BE2C (cell line): ENCODE results near the gene PLAU.

Experiments used
- DNase-seq: peaks from one replicate; pipeline ENCODE4 v3.0.0-alpha.2; 2020
- H3K27me3 ChIP-seq: fragments of 250-450 bp; sonication (Bioruptor Pico); 2 replicates; pipeline ENCODE4 v1.5.1; 2020; ENCODE audit warnings: mild to moderate bottlenecking
- H3K36me3 ChIP-seq: fragments of 250-450 bp; sonication (Bioruptor Pico); 2 replicates; pipeline ENCODE4 v1.5.1; 2020; ENCODE audit warnings: mild to moderate bottlenecking
- H3K4me1 ChIP-seq: fragments of 250-450 bp; sonication (Bioruptor Pico); 2 replicates; pipeline ENCODE4 v1.5.1; 2020
- H3K4me3 ChIP-seq: 2 replicates; pipeline ENCODE4 v1.5.1; 2011; ENCODE audit warnings: low read depth, low read length
- H3K9me3 ChIP-seq: fragments of 250-450 bp; sonication (Bioruptor Pico); 2 replicates; pipeline ENCODE4 v1.5.1; 2020
- CTCF ChIP-seq: IDR thresholded peaks from 2 replicates; pipeline ENCODE4 v1.5.1; 2012; ENCODE audit warnings: mild to moderate bottlenecking, low read depth, low read length

Gene PLAU

GRCh38 chr10:73937333-73938043, 26.6 kb downstream of the PLAU start:
- Histone ChIP-seq H3K27me3 (no peaks in the 10 kb centered on the region), H3K9me3 (no peaks in the 10 kb centered on the region), H3K4me3 (no peak overlapping the region), H3K36me3 (no peaks in the 10 kb centered on the region), H3K4me1 (no peaks in the 10 kb centered on the region)
- no peak for DNase-seq
- TF ChIP-seq CTCF = no peak

- H3K4me3 ChIP-seq = peak overlapping the region; percentile 51
- no peaks in the 10 kb centered on the region for H3K4me1 ChIP-seq
- no peaks in the 10 kb centered on the region; the same call in 1 of the 2 replicates for H3K9me3 ChIP-seq
- no peaks in the 10 kb centered on the region for H3K27me3 ChIP-seq
- peak; percentile 81 for DNase-seq
- no peaks in the 10 kb centered on the region for H3K36me3 ChIP-seq
- TF ChIP-seq CTCF = peak; percentile 85
Observed at GRCh38 chr10:73940634-73941221, 29.8 kb downstream of the PLAU start.

- DNase-seq = no peak
- H3K4me3 ChIP-seq = no peak overlapping the region
- H3K27me3 ChIP-seq = no peaks in the 10 kb centered on the region
- no peaks in the 10 kb centered on the region; the same call in 1 of the 2 replicates for H3K9me3 ChIP-seq
- no peaks in the 10 kb centered on the region for H3K36me3 ChIP-seq
- TF ChIP-seq CTCF = no peak
- H3K4me1 ChIP-seq = no peaks in the 10 kb centered on the region
Observed at GRCh38 chr10:73941300-73941699, 30.4 kb downstream of the PLAU start.

- Histone ChIP-seq H3K27me3 (no peaks in the 10 kb centered on the region), H3K9me3 (no peaks in the 10 kb centered on the region; the same call in 1 of the 2 replicates), H3K4me1 (no peaks in the 10 kb centered on the region), H3K4me3 (no peak overlapping the region), H3K36me3 (no peaks in the 10 kb centered on the region)
- DNase-seq = no peak
- TF ChIP-seq CTCF = no peak
Observed at GRCh38 chr10:73944356-73945100, 33.6 kb downstream of the PLAU start.

- Histone ChIP-seq H3K4me3 (no peak overlapping the region), H3K4me1 (no peaks in the 10 kb centered on the region), H3K27me3 (no peaks in the 10 kb centered on the region), H3K36me3 (no peaks in the 10 kb centered on the region), H3K9me3 (no peaks in the 10 kb centered on the region; the same call in 1 of the 2 replicates)
- no peak for DNase-seq
- no peak for TF ChIP-seq CTCF
Observed at GRCh38 chr10:73946253-73947145, 35.6 kb downstream of the PLAU start.
